ENCODE results near the gene RAB40A. TPM values are rescaled to one million over a fixed set of nuclear protein-coding genes. Genes with fewer than 3 reads are reported as not detected.
"Not testable (repeated sequence)": the region's sequence is repeated elsewhere in the genome, so short reads cannot be mapped to it uniquely, and the experiment has no call there.

Gene RAB40A
- total RNA-seq, 1 donor from 2014 or later: 1.2 TPM

DNA sequence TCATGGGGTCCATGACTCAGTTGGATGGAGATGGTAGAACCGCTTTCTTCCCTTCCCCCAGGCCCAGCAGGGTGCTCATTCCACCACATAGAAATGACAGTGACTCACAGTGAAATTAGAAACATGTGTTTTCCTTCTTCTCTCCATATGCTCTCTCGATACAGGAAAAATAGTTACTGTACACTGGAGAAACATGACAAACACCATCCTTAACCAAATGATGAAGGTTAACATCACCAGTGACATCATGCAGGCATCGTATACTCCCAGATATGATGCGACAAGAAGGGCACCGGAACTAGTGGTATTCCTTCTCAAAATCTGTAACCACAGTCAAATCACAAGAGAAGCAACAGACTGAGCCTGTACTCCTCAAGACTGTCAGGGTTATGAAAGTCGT is 11.7 kb upstream of the RAB40A start:
- no peak for DNase-seq (ENCODE audit: low spot score)
- ATAC-seq: no peak
- intact Hi-C loops (cut with DNase I): loop anchor here (10.0 kb wide), 1 partner anchor 284 kb away; no protein-coding TSS in a partner anchor

- intact Hi-C loops (cut with DNase I): loop anchor here (10.0 kb wide), 1 partner anchor 284 kb away; no protein-coding TSS in a partner anchor
- no peak for DNase-seq (ENCODE audit: low spot score)
- ATAC-seq: no peak
Measured at GRCh38 chrX:103530545-103530944, 11.3 kb upstream of the RAB40A start.

- ATAC-seq: no peak
- DNase-seq (ENCODE audit: low spot score): no peak
- intact Hi-C loops (cut with DNase I): no loop called here
Measured at GRCh38 chrX:103529550-103529949, 10.3 kb upstream of the RAB40A start.

DNA sequence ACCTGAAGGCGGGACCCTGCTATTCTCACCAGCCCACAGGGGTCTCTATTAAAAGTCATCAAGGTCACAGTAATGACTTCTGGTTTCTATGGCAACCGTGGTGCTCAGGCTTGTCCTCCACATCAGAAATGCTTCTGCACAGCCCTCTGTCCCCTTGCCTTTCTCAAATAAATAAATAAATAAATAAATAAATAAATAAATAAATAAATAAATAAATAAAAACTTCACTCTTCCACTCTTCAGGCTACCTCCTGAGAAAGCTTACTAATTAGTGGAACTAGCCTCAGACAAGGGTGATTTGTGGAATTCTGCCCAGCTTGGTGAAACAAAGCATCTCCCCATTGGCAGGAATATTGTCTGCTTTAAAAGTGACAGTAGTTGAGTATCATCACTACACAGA is 5.5 kb upstream of the RAB40A start:
- no peak for ATAC-seq
- no peak for DNase-seq (ENCODE audit: low spot score)
- intact Hi-C loops (cut with DNase I): no loop called here

DNA sequence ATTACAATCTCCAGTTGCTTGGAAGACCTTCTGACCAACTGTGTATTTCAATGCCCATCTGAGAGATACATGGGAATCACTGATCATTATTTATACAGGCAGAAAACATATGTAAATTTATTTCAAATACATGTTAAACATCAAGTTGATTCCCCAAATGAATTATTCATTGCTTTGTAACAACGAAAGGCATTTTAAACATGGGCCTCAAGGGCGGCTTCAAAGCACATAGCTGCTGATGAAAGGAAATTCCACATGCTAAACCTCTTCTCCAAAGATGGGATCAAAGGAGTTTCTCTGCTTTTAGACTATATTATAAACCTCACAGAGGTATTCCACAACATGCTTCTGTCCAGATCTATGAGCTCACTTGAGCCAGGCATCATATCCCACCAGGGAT is 4.3 kb upstream of the RAB40A start:
- ATAC-seq (no peak), DNase-seq (ENCODE audit: low spot score) (no peak)
- intact Hi-C loops (cut with DNase I): no loop called here

- ATAC-seq (no peak), DNase-seq (ENCODE audit: low spot score) (no peak)
- intact Hi-C loops (cut with DNase I): no loop called here
Measured at GRCh38 chrX:103520386-103520785, 1.1 kb upstream of the RAB40A start.

GRCh38 chrX:103518571-103518970 is 718 bp downstream of the RAB40A start:
- intact Hi-C loops (cut with DNase I): no loop called here
- DNase-seq (ENCODE audit: low spot score): no peak
- no peak for ATAC-seq

- intact Hi-C loops (cut with DNase I): no loop called here
- no peak for DNase-seq (ENCODE audit: low spot score)
- ATAC-seq: no peak
Measured at GRCh38 chrX:103517246-103517645, 2.0 kb downstream of the RAB40A start.

GRCh38 chrX:103513476-103514108 is 5.7 kb downstream of the RAB40A start:
- ATAC-seq (no peak), DNase-seq (ENCODE audit: low spot score) (no peak)
- intact Hi-C loops (cut with DNase I): no loop called here

- DNase-seq (ENCODE audit: low spot score): no peak
- no peak for ATAC-seq
- intact Hi-C loops (cut with DNase I): no loop called here
Measured at GRCh38 chrX:103513067-103513466, 6.2 kb downstream of the RAB40A start.

GRCh38 chrX:103510031-103510430 is 9.3 kb downstream of the RAB40A start:
- ATAC-seq: no peak
- no peak for DNase-seq (ENCODE audit: low spot score)
- intact Hi-C loops (cut with DNase I): no loop called here

GRCh38 chrX:103503853-103504207 is 15.5 kb downstream of the RAB40A start:
- ATAC-seq (no peak), DNase-seq (ENCODE audit: low spot score) (no peak)
- intact Hi-C loops (cut with DNase I): no loop called here

GRCh38 chrX:103503163-103503852 is 16.0 kb downstream of the RAB40A start:
- ATAC-seq: no peak
- intact Hi-C loops (cut with DNase I): no loop called here

GRCh38 chrX:103498786-103499185 is 20.5 kb downstream of the RAB40A start:
- DNase-seq (ENCODE audit: low spot score) (no peak), ATAC-seq (no peak)
- intact Hi-C loops (cut with DNase I): no loop called here

More at GRCh38 chrX:103503163-103503852, 16.0 kb downstream of the RAB40A start:
- DNase-seq (ENCODE audit: low spot score): no peak

- intact Hi-C loops (cut with DNase I): no loop called here
- ATAC-seq: no peak
- DNase-seq (ENCODE audit: low spot score): no peak
Measured at GRCh38 chrX:103495786-103496185, 23.5 kb downstream of the RAB40A start.

DNA sequence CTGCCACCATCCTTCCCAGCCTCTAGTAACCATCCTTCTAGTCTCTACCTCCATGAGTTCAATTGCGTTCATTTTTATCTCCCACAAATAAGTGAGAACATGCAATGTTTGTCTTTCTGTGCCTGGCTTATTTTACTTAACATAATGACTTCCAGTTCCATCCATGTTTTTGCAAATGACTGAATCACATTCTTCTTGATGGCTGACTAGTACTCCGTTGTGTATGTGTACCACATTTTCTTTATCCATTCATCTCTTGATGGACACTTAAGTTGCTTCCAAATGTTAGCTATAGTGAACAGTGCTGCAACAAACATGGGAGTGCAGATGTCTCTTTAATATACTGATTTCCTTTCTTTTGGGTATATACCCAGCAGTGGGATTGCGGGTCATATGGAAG is 25.7 kb downstream of the RAB40A start:
- intact Hi-C loops (cut with DNase I); DNase-seq (ENCODE audit: low spot score); ATAC-seq: not testable (repeated sequence)

DNA sequence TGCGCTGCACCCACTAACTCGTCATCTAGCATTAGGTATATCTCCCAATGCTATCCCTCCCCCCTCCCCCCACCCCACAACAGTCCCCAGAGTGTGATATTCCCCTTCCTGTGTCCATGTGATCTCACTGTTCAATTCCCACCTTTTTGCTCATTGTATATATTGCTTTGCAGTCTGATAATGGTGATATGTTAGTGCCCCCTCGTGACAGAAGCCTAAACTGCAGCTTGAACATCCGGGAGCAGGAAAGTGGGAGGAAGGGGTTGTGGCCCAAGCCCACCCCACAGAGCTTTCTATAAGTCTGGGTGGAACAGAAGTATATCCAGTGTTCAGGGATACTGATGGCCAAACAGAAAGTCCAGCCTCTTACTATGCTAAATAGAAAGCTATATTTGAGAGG is 29.6 kb downstream of the RAB40A start:
- DNase-seq (ENCODE audit: low spot score); ATAC-seq; intact Hi-C loops (cut with DNase I): not testable (repeated sequence)

DNA sequence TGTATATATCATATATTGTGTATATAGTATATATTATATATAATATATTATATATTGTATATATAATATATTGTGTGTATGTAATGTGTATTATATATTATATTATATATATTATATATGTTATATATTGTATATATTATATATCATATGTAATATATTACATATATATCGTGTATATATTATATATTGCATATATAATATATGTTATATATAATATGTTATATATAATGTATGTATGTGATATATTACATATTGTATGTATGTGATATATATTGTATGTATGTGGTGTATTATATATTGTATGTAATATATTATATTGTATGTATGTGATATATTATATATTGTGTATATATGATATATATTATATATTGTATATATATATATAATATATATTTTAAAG is 30.5 kb downstream of the RAB40A start:
- intact Hi-C loops (cut with DNase I): no loop called here
- DNase-seq (ENCODE audit: low spot score) (no peak), ATAC-seq (no peak)

DNA sequence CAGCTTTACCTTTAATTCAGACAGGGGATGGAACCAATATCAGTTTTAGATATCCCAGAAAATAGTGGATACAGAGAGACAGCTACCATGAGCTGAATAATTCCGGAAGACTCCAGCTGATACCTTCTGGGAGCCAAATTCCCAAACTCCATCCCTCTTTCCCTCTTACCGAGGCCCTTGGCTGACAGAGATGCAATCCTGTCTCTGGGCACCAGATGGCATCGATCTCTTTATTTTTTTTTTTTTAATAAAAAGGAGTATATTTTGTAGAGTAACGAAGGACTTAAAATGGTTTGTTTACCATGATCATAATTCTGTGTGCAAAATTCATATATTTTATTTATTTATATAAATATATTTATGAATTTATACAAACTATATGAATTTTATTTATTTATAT is 31.0 kb downstream of the RAB40A start:
- DNase-seq (ENCODE audit: low spot score): no peak
- intact Hi-C loops (cut with DNase I): no loop called here
- no peak for ATAC-seq

GRCh38 chrX:103483720-103484119 is 35.6 kb downstream of the RAB40A start:
- DNase-seq (ENCODE audit: low spot score) (no peak), ATAC-seq (no peak)
- intact Hi-C loops (cut with DNase I): no loop called here

GRCh38 chrX:103480526-103480925 is 38.8 kb downstream of the RAB40A start:
- intact Hi-C loops (cut with DNase I): no loop called here
- ATAC-seq: no peak

More at GRCh38 chrX:103480526-103480925, 38.8 kb downstream of the RAB40A start:
- DNase-seq (ENCODE audit: low spot score): no peak

Data from sciatic nerve (tissue), 2 donors.